Activated CD4-positive, alpha-beta T cell treated with anti-CD3 and anti-CD28 coated beads for 1 hour (primary cell): ENCODE results near the gene MORN1.

ENCODE experiments used
- DNase-seq: peaks from one replicate; pipeline ENCODE4 v3.0.0-alpha.2; 2020

The MORN1 gene

DNA sequence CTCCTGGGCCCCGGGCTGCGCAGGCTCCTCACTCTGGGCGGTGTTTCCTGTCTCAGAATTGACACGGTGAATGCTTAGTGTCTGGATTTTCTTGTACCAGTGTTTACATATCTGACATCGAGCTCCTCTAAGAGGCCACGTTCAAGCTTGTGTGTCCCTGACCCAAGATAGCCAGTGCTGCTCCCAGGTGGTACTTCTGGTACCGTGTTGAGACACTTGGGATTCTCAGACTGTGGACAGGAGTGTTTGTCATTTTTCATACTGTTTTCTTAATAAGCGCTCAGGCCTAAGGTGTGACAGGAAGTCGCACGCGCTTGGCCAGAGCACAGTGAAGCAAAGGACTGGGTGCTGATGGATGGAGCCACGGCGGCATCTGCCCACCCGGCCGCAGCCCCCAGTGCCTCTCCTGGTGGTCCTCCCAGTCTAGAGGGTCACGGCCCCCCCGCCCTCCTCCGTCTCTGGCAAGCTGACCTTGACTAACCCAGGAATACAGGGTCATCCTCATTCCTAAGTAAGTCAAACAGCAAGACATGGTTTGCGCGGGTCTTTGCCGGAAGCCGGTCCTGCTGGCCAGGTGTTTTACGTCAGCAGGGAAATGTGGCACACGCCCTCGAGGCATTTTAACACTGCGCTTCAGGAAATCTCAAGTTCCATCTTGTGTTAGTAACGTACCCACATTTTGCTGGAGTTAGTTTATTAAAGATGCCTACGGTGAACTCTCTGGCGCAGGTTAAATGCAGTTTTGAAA is 13.0 kb upstream of the MORN1 start:
- DNase-seq: no peak

DNA sequence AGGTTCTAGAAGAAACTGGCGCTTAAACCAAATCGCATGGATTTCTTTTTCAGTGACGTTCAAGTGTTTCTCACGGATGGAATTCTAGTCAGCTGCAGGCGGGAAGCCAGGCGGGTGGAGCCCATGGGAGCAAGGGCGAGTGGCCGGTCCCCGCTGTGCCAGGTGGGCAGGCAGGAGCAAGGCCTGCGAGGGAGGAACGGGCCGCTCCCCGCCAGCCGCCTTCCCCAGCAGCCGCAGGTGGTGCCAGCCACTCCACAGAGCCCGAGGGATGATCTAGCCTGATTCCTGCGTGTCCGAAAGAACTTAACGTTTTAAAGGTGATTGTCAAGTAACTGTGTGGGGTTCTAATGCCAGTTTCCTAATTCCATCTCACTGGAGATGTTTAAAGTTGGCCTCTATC is 11.9 kb upstream of the MORN1 start:
- DNase-seq: no peak

DNA sequence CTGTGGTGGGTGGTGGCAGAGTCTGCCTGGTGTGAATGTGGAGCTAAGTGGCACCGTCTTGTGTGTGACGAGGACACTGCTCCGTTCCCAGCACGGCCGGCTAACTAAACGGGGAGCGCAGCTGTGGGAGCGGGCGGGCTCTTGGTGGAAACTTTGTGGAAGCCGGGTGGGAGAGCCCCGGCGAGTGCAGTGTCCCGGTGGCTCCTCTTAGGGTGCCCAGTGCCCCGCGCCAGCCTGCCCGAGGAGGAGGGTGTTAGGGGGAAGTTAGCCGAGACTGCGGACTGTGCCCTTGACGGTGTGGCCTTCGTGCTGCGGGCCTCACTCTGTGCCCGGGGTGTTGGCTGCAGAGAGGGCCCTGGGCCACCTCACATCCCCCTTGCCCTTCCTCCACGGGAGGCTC is 11.1 kb upstream of the MORN1 start:
- DNase-seq: no peak

DNA sequence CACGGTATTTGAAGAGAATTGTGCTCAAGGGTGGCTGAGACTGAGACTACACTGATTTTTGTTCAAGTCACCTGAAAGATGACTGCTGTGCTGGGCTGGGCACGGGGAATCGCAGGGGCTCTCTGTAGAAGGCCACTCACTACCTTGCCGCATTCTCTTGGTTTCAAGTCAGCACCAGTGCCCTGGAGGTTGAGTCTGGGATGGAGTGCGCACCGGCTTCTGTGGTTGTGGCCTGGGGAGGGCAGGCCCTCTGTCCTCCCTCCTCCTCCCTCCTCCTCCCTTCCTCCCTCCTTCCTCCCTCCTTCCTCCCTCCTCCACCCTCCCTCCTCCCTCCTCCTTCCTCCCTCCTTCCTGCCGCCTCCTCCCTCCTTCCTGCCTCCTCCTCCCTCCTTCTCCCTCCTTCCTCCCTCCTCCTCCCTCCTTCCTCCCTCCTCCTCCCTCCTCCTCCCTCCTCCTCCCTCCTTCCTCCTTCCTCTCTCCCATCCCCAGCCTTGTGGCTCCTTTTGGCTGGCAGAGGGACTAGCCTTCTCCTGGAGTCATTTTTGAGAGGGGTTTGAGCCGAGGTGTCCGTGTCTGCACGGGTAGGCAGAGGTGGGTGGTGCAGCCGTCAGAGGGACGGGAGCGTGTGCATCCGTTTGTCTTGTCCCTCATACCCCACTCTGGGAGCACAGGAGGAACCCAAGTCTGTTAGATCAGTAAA is 9.7 kb upstream of the MORN1 start:
- no peak for DNase-seq

DNA sequence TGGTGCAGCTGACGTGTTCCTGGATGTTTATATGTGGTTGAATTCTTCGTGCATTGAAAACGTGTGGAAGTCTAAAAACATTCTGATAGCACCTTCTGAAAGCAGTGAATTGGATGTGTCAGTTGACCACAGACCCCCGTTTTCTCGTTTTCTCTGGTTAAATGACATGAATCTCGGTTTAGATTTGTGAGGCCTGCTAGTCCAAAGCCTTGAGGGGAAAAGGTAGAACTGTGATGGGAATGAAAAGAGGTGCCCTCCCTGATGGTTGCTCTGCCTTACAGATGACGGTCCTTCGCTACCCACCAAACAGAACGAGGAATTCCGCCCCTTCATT is 9.2 kb upstream of the MORN1 start:
- DNase-seq: no peak

DNA sequence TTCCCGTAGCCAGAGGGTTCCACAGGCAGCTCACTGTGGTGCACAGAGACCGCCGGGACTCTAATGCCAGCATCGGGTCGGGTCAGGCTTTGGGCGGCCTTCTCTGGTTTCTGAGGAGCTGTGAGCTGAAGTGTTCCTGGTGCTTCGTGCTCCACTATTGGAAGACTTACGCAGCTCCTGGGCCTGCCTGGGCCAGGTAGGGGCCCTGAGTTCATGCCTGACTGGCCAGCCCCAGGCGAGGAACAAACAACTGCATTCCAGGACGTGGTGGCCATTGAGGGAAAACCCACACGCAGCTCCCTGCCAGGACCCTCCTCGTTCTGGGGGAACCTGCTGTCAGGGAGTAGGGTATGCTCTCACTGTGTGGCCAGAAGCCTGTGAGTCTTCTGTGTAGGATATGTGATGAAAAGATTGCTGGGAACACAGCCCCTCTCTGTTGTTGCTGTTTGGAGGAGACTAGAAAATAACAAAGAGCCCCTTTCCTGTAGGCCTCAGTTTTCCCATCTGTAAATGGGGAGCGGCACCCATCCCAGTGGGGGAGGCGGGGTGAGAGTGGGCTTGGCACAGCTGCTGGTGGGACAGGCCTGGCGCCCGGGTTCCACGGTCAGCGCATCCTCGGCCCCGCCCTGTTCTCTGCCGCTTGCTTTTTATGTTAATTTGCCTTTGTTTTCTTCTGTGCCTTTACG is 8.7 kb upstream of the MORN1 start:
- DNase-seq: no peak

DNA sequence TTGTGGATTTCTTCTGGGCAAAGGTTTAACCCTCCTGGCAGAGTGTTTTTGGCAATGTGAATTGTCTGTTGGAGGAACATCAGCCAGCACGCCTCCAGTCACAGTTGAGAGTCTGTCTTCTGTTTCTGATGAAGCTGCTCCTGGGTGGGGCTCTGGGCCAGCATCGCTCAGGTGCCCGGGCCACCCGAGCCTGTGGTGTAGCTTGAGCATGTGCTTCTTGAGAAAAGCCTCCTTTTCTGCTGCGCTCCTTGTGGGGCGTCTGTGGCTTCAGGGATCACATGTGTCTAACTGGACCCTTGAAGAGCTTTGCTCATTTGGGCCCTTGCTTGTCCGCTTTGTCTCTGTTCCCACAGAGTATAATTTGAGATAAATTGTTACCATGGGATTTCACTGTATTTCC is 7.5 kb upstream of the MORN1 start:
- DNase-seq: no peak

DNA sequence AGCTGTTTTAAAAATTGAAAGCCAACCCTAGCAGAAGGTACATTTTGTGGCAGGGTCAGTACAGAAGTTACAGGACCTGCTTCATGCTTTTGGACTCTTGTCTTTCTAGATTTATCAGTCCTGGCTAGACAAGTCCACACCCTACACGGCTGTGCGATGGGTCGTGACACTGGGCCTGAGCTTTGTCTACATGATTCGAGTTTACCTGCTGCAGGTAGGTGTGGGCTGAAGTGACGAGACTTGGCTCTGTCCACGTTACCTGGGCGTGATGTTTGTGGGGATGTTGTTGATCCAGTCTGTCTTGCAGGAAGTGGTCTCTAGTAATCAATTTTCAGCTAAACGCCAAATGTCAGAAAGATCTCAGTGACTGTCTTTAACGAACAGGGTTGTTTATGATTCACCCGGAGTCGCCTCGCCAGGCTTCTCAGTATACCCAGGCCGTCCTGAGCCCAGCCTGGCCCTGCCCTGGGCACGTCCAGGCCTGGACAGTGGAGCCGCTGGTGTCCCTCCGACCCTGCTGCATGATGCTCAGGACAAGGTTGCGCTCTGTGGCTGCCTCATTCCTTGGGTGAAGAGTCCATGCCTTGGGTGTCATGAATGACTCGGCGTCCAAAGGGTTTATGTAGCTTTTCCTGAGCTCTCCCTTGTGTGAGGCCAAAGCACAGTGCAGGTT is 5.8 kb upstream of the MORN1 start:
- DNase-seq: no peak

DNA sequence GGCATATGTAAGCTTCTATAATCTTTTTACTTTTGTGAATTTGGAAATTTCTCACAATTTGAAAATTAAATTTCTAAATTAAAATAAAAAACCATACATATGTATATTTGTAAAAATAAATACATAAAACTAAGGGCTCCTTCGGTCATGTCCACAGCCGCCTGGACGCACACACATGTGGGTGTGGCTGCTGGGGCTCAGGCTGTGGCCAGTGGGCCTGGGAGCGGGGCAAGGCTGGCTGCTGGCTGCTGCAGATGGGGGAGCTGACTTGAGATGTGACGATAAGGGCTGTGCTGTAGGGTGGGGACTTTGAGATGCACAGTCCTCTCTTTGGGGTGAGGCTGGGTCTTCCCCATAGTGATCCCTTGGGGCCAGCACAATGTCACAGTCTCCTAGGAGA is 5.1 kb upstream of the MORN1 start:
- no peak for DNase-seq

DNA sequence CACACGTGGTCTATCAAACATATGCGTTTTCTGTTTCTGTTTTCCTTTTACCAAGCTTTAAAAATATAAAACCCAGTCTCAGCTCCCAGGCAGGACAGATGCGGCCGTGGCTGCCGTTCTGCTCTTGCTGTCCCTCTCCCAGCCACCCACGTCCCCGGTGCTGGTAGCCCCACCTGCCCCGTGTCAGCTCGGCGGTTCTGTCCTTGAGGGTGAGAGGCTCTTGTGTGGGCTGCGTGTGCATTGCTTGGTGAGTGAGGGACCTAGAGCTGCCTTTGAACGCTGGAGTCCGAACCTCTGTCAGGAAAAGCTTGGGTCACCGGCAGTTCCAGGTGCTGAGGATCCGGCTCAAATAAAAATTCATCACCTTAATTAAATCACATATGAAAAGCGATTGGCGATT is 4.7 kb upstream of the MORN1 start:
- DNase-seq: no peak

DNA sequence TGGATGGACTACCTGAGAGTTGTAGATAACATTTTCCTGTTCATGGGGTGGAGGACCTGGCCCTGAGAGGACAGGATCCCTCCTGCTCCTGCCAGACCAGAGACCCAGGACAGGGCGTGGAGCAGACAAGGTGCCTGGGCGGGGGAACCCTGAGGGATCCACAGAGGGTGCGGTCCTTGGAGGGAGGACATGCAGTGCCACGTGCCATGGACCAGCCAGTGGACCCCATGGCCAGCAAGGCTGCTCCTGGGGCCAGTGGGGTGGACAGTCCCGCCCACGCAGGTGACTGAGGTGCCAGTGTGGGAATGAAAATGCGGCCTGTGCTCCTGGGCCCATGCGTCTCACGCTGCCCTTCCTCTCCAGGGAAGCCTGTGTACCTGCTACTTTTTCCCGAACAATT is 3.9 kb upstream of the MORN1 start:
- DNase-seq: no peak

DNA sequence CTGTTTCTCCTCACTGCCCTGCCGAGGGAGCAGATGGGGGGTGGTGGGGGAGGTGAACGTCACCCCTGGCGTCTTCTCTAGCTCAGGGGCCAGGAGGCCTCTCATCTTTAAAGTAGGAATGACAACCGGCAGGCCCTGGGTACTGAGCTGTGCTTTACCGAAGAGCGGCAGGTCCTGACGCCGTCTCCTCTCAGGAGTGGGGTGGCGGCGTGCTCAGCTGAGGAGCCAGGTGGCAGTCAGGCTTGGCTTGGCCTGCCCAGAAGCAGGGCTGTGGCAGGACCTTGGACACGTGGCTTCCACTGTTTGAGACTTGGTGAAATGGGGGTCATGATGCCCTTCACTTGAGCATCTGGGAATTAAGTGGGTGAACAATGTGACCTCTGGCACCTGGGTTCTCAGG is 3.4 kb upstream of the MORN1 start:
- no peak for DNase-seq

DNA sequence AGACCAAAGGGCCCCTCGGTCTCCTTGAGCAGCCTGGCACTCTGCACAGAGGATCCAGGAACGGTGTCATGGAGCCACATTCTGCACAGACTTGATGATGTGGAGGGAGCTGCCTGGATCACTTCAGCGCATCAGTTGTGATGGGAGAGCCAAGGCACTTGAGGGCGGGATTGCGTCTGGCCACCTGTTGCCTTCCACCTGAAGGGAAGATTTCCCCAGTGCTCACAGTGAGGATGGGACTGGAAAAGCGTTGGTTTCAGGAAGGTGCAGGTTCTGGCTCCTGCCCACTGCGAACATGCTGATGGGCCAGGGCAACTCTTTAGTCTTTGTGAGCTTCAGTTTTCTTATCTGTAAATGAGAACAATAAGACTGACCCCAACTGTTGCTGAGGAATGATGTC is 2.9 kb upstream of the MORN1 start:
- no peak for DNase-seq

DNA sequence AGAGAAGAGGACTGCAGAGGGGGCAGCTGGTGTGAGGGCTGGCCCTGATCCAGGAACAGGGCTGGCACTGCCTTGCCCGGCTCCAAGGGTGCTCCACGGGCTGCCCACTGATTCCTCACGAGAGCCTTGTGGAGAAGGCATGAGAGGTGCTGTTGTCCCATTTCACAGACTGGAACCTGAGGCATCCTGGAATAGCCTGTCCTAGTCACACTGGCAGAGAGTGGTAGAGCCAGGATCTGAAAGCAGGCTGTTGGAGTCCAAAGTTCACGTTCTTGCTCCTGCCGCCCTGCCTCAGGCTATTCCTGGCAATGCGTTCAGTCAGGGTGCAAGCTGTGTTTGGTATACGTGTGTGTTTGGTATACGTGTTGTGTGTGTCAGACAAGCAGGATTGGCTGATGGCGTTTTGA is 2.1 kb upstream of the MORN1 start:
- DNase-seq: no peak

DNA sequence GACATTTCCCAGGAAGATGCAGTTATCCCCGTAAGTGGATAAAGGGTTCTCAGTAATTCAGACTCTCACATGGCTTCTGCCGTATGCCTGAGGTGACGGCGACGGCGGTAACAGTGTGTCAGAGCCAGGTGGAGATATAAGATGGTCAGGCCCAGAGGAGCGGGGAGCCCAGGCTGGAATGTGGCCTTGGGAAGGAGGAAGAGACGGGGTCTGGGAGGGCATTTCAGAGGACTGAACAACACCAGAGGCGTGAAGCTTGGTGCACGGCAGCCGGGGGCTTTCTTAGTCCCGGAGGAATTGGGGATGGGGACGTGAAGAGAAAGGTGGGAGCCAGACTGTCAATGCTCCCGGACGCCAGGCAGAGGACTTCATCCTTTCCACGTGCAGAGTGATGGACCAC is 1.3 kb upstream of the MORN1 start:
- no peak for DNase-seq

DNA sequence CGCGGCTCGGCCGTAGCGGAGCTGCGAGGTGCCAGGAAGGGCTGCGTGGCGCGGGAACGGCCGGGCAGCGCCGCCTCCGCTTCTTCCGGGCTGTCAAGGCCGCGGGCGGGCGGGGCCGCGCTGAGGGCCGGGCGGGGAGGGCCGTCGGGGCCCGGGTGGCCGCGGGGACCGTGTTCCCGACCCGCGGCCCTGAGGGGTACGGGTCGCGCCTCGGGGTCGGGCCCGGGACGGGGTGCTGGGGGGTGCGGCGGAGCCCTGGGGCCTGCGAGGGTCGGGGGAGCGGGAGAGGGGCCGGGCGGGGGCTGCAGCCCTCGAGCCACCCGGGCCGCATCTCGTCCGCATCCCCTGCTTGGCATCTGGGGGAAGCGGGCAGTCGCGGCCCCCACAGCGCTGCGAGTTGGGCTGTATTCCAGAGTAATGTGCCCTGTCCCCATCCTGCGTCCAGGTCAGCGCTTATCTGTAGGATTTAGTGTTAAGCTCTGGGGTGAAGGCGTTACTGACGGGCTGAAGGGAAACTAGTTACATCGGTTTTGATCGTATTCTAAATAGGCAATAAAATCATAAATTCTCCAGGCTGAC is 666 bp upstream of the MORN1 start:
- no peak for DNase-seq

DNA sequence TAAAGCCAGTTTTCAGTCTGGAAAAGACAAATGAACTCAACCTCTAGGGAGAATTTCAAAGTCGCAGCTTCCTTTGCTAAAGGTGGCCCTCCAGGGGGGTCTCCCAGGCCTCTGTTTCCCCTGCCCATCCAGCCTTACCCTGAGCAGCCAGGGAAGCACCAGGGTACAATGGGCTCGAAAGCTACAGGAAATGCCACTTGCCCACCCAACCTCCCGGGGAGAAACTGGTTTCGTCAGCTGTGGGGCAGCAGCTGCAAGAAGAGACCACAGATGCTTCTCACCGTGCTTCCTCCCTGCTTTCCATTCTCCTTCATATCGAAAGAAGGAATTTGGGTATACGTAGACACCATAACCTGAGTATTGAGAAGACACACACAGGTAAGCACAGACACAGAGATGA is 1.7 kb downstream of the MORN1 start:
- no peak for DNase-seq

DNA sequence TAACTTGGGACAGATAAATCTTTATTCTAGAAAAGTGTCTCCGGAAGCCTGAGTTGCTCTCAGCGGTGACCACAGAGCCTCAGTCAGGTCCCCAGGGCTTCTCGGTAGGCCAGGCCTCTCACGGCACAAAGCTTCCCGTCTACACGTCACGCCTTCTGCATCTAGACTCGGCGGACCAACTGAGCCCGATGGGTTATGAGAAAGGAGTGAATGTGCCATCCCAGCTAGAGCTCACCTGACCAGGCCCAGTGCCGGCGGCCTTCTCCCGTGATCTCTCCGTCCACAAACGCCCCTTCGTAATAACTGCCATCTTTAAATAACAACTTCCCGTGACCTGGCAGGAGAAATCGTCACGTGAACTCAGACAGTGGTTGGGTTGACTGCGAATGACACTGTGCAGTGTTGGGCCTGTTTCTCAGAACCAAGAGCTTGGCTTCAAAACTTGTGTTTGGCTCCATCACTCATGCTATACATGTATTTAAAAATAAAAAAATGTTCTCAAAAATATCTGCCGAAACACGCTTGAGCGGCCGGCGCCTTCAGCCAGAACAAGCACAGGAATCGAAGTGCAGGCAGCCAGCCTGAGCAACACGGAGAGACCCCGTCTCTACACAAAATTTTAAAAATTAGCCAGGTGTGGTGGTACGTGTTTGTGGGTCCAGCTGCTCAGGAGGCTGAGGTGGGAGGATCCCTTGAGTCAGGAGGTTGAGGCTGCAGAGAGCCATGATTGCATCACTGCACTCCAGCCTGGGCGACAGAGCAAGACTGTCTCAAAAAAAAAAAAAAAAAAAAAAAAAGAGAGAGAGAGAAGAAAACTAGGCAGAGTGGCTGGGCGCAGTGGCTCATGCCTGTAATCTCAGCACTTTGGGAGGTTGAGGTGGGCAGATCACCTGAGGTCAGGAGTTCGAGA is 3.1 kb downstream of the MORN1 start:
- no peak for DNase-seq

DNA sequence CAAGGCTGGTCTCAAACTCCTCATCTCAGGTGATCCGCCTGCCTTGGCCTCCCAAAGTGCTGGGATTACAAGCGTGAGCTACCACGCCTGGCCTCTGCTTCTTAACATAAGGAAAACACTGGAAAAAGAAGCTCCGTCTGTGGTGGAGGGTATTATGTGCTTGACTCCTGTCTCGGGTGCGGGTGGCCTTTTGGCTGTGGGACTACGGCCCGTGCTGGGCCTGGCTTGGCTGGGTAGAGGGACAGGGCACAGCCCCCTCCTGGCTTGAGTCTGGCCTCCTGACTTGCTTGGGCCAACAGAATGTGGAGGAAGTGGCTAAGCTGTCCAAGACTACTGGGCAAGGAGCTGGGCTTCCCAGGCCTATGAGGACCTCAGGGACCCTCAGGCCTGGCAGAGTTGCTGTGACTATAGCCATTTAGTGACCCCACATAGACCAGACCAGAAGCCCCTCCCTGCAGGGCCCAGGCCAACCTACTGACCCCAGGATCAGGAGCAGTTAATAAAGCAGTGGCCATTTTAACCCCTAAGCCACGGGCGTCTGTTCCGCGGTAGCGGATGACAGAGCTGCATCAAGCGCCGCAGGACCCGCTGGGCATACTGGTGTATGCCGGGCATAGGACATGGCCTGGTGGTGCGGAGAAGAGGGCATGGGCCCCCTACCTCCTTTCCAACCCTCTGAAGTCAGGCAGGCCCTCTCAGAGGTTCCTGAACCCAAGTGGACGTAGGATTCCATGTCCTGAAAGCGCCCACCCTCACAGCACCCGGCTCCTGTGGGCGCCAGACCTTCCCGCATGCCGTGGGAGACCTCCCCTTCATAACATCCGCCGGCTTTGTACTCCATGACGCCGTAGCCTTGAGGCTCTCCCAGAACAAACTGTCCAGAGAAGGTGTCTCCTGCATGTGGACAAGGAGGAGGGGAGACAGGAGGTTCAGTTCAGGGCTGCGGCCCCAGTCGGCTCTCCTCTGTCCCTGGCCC is 4.4 kb downstream of the MORN1 start:
- DNase-seq: no peak

DNA sequence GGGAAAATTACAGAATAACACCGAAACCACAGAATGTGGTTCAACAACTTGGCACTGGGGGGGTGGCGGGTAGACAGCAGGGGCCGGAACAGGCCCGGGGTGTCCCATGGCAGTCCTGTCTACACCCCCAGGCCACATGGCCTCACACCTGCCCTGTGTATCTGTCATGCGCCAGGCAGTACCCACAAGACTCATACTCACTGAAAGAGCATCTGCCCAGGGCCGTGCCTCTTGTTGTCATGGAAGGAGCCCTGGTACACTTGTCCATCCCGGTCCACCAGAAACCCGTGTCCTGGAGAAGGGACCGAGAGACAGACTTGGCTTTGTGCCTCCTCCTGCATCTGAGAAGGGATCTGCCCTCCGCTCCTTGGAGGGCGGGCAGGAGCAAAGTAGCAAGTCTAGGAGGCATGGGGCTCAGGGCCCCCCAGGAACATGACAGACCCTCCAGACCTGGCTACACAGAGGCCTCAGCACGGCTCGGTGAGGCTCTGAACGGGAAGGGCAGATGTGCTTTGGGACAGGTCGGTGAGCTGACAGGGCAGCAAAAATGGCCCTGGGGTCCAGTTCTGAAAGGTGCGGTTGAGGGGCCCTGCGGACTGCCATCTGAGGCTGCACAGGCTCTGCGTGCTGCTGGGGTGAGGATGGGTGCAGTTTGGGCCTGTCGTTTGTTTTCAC is 5.6 kb downstream of the MORN1 start:
- no peak for DNase-seq
